Ishikawa (cell line): Measurements from ENCODE around the gene INPP4B.
A peak's percentile ranks its signal among the peaks of the same experiment; 100 is the strongest.

ENCODE experiments used
- CEBPB ChIP-seq: IDR thresholded peaks from 2 replicates; pipeline ENCODE4 v1.6.1; 2012
- CREB1 ChIP-seq: IDR thresholded peaks from 2 replicates; pipeline ENCODE4 v1.6.1; 2012; ENCODE audit warnings: low read depth
- EGR1 ChIP-seq: IDR thresholded peaks from 2 replicates; pipeline ENCODE4 v1.6.1; 2012
- EP300 ChIP-seq: IDR thresholded peaks from 2 replicates; pipeline ENCODE4 v1.6.1; 2012; ENCODE audit warnings: borderline replicate concordance
- FOXM1 ChIP-seq: IDR thresholded peaks from 2 replicates; pipeline ENCODE4 v1.6.1; 2012; ENCODE audit warnings: low read depth, borderline replicate concordance
- NFIC ChIP-seq: IDR thresholded peaks from 2 replicates; pipeline ENCODE4 v1.6.1; 2012
- RAD21 ChIP-seq: IDR thresholded peaks from 2 replicates; pipeline ENCODE4 v1.6.1; 2012; ENCODE audit warnings: low read depth
- TAF1 ChIP-seq: IDR thresholded peaks from 2 replicates; pipeline ENCODE4 v1.6.1; 2012; ENCODE audit warnings: low read depth, mild to moderate bottlenecking
- TCF12 ChIP-seq: IDR thresholded peaks from 2 replicates; pipeline ENCODE4 v1.6.1; 2012; ENCODE audit warnings: low read depth
- TEAD4 ChIP-seq: IDR thresholded peaks from 2 replicates; pipeline ENCODE4 v1.6.1; 2012
- YY1 ChIP-seq: IDR thresholded peaks from 2 replicates; pipeline ENCODE4 v1.6.1; 2012; ENCODE audit warnings: low read depth
- ZBTB7A ChIP-seq: IDR thresholded peaks from 2 replicates; pipeline ENCODE4 v1.6.1; 2012; ENCODE audit warnings: low read depth
- TF ChIP-seq, protein P1 (sequence below): IDR thresholded peaks from 2 replicates; pipeline ENCODE4 v1.6.1; 2012
- TF ChIP-seq, protein P2 (sequence below): IDR thresholded peaks from 2 replicates; pipeline ENCODE4 v1.6.1; 2012; ENCODE audit warnings: low read depth, mild to moderate bottlenecking
- TF ChIP-seq, protein P3 (sequence below): IDR thresholded peaks from 2 replicates; pipeline ENCODE4 v1.6.1; 2012

Gene INPP4B

DNA sequence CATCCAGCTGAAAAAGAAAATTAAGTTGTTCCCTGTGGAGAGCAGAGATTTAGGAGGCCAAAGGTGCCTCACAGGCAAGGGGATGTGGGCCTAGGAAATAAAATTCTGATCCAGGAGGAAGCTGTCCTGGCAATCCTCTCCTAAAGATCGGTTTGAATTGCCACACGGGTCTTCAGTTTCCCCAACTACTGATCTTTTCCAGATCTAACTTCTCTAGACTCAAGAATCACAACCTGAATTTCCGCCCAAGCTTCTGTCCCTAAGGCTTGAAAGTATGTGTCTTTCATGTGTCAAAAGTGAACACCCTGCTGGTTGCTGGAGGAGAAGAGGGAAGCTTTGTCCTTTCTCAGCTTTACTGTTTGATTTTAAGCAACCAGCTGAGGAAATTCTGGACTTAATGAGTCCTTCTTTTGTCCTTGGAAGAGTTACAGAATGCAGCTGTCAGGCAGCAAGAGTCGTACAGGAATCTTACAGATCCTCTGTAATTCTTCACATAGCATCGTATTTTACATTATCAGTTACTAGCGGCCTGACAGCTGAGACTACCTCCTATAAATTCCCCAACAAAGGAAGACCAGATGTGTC is 93.8 kb downstream of the INPP4B start:
- TF ChIP-seq CEBPB (no peak), TEAD4 (no peak), TCF12 (no peak), YY1 (no peak), NFIC (no peak), RAD21 (no peak), ZBTB7A (no peak), EP300 (no peak)
- TF ChIP-seq, protein P1, sequence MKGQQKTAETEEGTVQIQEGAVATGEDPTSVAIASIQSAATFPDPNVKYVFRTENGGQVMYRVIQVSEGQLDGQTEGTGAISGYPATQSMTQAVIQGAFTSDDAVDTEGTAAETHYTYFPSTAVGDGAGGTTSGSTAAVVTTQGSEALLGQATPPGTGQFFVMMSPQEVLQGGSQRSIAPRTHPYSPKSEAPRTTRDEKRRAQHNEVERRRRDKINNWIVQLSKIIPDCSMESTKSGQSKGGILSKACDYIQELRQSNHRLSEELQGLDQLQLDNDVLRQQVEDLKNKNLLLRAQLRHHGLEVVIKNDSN: no peak

DNA sequence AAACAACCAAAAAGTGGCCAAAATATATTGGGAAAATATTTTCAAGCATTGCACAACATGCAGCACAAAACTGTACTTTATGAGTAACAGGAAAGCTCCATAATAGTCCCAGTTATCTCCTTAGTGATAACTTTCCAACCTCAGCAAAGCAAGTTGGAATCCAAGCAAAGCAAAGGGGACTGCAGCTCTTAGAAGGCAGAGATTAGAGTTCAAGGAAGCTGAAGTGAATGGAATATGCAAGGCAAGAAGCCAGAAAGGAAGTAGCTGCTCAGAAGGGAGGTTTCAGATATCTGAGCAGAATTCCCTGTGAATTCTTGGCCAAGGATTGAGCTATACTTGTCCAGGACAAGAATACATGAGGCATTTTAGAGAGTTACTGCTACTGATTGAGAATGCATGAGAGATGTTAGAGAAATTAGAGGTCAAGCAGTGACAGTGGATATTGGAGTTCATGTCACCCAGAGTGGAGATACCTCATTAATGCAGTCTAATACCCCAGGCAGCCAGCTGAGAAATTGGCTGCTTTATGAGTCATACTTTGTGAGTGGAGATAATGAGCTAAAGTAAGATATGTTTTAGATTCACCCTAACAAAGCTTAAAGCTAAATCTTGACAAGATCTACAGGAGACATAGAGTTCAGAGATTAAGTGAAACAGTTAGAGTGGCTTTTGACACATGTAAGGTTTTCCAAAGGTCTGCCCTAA is 102.8 kb downstream of the INPP4B start:
- TF ChIP-seq RAD21: no peak
- no peak for TF ChIP-seq EP300
- TF ChIP-seq, protein P2, sequence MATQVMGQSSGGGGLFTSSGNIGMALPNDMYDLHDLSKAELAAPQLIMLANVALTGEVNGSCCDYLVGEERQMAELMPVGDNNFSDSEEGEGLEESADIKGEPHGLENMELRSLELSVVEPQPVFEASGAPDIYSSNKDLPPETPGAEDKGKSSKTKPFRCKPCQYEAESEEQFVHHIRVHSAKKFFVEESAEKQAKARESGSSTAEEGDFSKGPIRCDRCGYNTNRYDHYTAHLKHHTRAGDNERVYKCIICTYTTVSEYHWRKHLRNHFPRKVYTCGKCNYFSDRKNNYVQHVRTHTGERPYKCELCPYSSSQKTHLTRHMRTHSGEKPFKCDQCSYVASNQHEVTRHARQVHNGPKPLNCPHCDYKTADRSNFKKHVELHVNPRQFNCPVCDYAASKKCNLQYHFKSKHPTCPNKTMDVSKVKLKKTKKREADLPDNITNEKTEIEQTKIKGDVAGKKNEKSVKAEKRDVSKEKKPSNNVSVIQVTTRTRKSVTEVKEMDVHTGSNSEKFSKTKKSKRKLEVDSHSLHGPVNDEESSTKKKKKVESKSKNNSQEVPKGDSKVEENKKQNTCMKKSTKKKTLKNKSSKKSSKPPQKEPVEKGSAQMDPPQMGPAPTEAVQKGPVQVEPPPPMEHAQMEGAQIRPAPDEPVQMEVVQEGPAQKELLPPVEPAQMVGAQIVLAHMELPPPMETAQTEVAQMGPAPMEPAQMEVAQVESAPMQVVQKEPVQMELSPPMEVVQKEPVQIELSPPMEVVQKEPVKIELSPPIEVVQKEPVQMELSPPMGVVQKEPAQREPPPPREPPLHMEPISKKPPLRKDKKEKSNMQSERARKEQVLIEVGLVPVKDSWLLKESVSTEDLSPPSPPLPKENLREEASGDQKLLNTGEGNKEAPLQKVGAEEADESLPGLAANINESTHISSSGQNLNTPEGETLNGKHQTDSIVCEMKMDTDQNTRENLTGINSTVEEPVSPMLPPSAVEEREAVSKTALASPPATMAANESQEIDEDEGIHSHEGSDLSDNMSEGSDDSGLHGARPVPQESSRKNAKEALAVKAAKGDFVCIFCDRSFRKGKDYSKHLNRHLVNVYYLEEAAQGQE: no peak
- TF ChIP-seq NFIC: no peak; the same call in 1 of the 2 replicates
- TF ChIP-seq YY1: no peak
- no peak for TF ChIP-seq CREB1
- TF ChIP-seq TCF12: no peak
- TF ChIP-seq, protein P3, sequence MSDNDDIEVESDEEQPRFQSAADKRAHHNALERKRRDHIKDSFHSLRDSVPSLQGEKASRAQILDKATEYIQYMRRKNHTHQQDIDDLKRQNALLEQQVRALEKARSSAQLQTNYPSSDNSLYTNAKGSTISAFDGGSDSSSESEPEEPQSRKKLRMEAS: no peak
- TF ChIP-seq, protein P1: no peak
- TF ChIP-seq CEBPB: 0 out of 2 replicates have a peak, but pooled peaks have one; percentile 21
- no peak for TF ChIP-seq EGR1
- TF ChIP-seq TEAD4: 0 out of 2 replicates have a peak, but pooled peaks have one; percentile 23
- TF ChIP-seq ZBTB7A: no peak

DNA sequence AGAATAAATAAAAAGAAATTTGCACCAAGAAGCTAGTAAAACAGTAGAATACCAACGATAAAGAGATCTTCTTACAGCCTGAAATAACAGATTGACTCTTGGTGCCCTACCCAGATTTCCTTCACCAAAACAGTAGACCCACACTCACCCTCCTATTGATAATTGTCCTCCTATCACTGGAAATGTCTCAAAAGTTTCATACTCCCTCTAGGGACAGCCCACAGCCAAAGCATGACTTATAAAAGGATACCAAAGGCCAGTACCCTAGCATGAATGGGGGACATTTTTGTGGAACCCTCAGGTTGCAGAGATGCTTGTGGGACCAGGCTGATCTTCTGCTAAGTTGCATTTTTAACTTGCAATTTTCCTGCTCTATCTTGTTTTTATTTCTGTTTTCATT is 104.1 kb downstream of the INPP4B start:
- TF ChIP-seq YY1 (no peak), ZBTB7A (no peak)
- TF ChIP-seq, protein P1: no peak

DNA sequence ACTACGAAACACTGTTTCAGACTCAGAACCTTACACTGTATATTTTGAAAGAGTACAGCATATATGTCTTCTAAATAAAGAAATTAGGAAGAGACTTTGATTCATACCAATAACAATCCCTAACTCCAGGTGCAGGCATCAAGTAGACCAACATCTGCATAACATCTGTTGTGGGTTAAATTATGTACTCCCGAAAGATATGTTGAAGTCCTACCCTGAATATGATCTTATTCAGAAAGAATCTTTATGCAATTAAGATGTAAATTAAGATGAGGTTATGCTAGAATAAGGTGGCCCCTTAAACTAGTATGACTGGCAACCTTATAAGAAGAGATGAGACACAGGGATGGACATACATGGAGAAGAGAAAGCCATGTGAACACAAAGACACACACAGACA is 117.9 kb downstream of the INPP4B start:
- no peak for TF ChIP-seq CEBPB
- TF ChIP-seq, protein P3: no peak
- TF ChIP-seq YY1: no peak
- no peak for TF ChIP-seq CREB1
- no peak for TF ChIP-seq RAD21
- no peak for TF ChIP-seq TAF1
- TF ChIP-seq ZBTB7A: no peak
- TF ChIP-seq TEAD4: no peak
- TF ChIP-seq NFIC: no peak
- TF ChIP-seq EP300: no peak
- no peak for TF ChIP-seq TCF12
- no peak for TF ChIP-seq EGR1
- TF ChIP-seq, protein P2: no peak
- TF ChIP-seq, protein P1: no peak
- TF ChIP-seq FOXM1: no peak

DNA sequence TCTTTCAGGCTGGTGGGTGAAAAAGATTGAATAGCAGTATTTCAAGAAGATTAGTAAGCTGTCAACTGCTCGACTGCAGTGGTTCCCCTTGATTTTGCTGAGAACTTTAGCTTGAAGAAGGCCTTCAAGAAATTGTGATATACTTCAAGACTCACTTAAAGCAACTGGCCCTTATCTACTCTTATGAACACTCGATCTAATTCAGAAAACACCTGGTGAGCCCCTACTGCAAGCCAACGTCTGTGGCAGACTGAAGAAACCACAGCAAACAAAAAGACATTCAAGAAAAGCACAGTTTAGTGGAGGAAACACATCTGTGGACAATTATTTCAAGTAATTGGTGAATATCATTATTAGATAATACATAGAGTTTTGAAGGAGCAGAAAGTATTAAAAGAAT is 119.0 kb downstream of the INPP4B start:
- TF ChIP-seq, protein P2: no peak
- TF ChIP-seq NFIC (no peak), TEAD4 (no peak), ZBTB7A (no peak), RAD21 (no peak), YY1 (no peak)
